Heart right ventricle (tissue), 16 donors: ENCODE results near the gene C6orf132. TPM values are rescaled to one million over a fixed set of nuclear protein-coding genes. Genes with fewer than 3 reads are reported as not detected.
A peak's percentile ranks its signal among the peaks of the same experiment; 100 is the strongest.

Source experiments
- ATAC-seq, 8 donors: fragments of 200-7000 bp; cut with Tn5 transposase; one replicate each; pipeline ENCODE4 v1.9.1; 2020; ENCODE audit warnings: mild to moderate bottlenecking in 8 of 8, moderate library complexity in 8 of 8, moderate number of reproducible peaks in 1 of 8
- DNase-seq, 2 donors: peaks; one replicate each; pipeline ENCODE4 v3.0.0-alpha.2; 2020
- H3K27ac ChIP-seq, 10 donors: fragments of 200-600 bp; sonication (generic) in 2 of 10; one replicate each; pipeline versions ENCODE4 v1.5.0 to v1.8.0; 2020 to 2022; ENCODE audit warnings: mild to moderate bottlenecking in 3 of 10
- H3K27me3 ChIP-seq, 7 donors: fragments of 200-600 bp; one replicate each; pipeline ENCODE4 v1.8.0; 2021 to 2022; ENCODE audit warnings: mild to moderate bottlenecking in 2 of 7
- H3K36me3 ChIP-seq, 9 donors: fragments of 200-600 bp; sonication (generic) in 1 of 9; one replicate each; pipeline versions ENCODE4 v1.5.0 to v1.8.0; 2020 to 2022; ENCODE audit warnings: mild to moderate bottlenecking in 2 of 9
- H3K4me1 ChIP-seq, 9 donors: fragments of 200-600 bp; sonication (generic) in 1 of 9; one replicate each; pipeline versions ENCODE4 v1.5.0 to v1.8.0; 2020 to 2022; ENCODE audit warnings: mild to moderate bottlenecking in 4 of 9
- H3K4me3 ChIP-seq, 10 donors: fragments of 200-600 bp; sonication (generic) in 2 of 10; one replicate each; pipeline versions ENCODE4 v1.5.0 to v1.8.0; 2020 to 2022; ENCODE audit warnings: mild to moderate bottlenecking in 7 of 10, moderate library complexity in 2 of 10
- H3K9me3 ChIP-seq, 11 donors: fragments of 200-600 bp in 10 of 11; sonication (generic) in 2 of 11; one replicate each; pipeline versions ENCODE4 v1.5.0 to v1.8.0; 2013 to 2022; ENCODE audit warnings: mild to moderate bottlenecking in 2 of 11, control low read depth in 1 of 11, moderate library complexity in 1 of 11
- WGBS, 2 donors: extraction: QIAGEN DNeasy Blood & Tissue Kit; methylation state at CpG; one replicate each; pipeline ENCODE4 v1.1.7; 2013; ENCODE audit warnings: inconsistent platforms in 1 of 2; 5-methylcytosine and 5-hydroxymethylcytosine counted together
- intact Hi-C, 10 donors: fragments of 100-400 bp; cut with DNase I; formaldehyde crosslinking; loops; one replicate each; pipeline versions ENCODE4 v1.11.1 to v1.14.2; 2022
- polyA plus RNA-seq, 2 donors: library from polyadenylated mRNA; stranded (reverse); fragments of 200-250 nt; gene quantifications; one replicate each; pipeline ENCODE4 v1.2.3, GENCODE V29; 2013
- total RNA-seq, 10 donors: library from RNA; stranded (reverse); fragmentation: NEBNext Ultra II Directional in 3 of 10; extraction: Animal tissue kit (Norgen Biotek cat#: 25700) in 3 of 10; gene quantifications; one replicate each; pipeline versions ENCODE4 v1.2.1 to v1.2.4, GENCODE V29; 2021 to 2023
- TF ChIP-seq, protein P1 (sequence below), 9 donors: fragments of 200-600 bp; sonication (generic) in 2 of 9; IDR thresholded peaks; one replicate each; pipeline versions ENCODE4 v1.5.0 to v1.8.0; 2021 to 2022; ENCODE audit warnings: antibody characterized with exemption in 9 of 9, mild to moderate bottlenecking in 5 of 9, moderate library complexity in 1 of 9
- donor health status: Arrhythmogenic right ventricular cardiomyopathy.
- donor health status: ischemic (EF 13 %, LVEDD 7.1; RV severe dilation, severe dysfunction).
- donor health status: healthy with polysubstance abuse.
- donor health status: DM: no; HTN: yes; CAD: no.
- donor health status: DM: no; HTN: no; CAD: no.
- donor health status: ischemic (EF 25% LVEDD 6.9; RV normal size, moderate dysfunction).
- donor health status: ischemic (EF 25% LVEDD 5.7; RV mildly dilated, moderate dysfunction).
- donor health status: healthy.
- donor health status: DM: yes; HTN: yes; CAD: no.
- donor health status: Ischemic cardiomyopathy.
- donor health status: ischemic (EF 35%, LVEDD 5.7; RV mildly dilated, moderate dysfunction).
- donor health status: nonischemic (EF 11% LVEDD 7.7; RV severe dilation, severe dysfunction).
- donor health status: DM: yes; HTN: yes; CAD: no.
- donor health status: PGD.
- donor health status: ischemic (EF 29% LVEDD 5.4; RV normal size, mild dysfunction).
- donor health status: nonischemic (EF 23%, LVEDD 6.1; RV moderate dilation, normal function).

C6orf132 gene
- total and polyA plus RNA-seq, 12 donors = 0.23 to 2.9 (median 1.9) TPM

DNA sequence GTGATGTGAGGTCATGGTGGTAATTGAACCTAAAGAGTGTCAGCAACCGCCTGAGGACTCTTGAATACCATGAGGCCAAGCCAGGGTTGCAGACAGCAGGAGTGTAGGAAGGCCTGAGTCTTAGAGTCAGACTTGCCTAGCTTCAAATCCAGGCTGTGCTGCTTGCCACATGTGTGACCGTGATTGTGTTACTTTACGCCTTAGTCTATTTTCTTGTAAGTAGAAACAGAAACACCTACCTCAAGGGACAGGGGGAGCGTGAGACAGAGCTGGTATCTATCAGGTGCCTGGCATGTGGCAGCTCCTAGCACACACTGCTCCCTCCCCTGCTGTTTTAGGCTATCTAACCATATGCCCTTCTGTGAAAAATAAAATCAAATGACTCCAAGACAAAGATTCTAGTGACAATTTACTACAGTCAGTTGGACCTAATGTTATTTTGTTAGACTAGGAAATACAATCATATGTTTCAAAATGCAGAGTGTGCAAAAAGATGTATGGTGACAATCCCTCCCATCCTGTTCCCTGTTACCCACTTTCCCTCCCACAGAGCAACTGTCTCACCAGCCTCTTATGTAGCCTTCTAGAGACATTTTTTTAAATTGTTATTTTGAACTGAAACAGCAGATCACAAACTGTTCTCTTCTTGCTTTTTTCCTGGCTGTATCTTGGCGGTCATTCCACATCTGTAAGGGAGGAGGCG lies 70.4 kb downstream of the C6orf132 start:
- no peaks in the 10 kb centered on the region for H3K27me3 ChIP-seq
- TF ChIP-seq, protein P1, sequence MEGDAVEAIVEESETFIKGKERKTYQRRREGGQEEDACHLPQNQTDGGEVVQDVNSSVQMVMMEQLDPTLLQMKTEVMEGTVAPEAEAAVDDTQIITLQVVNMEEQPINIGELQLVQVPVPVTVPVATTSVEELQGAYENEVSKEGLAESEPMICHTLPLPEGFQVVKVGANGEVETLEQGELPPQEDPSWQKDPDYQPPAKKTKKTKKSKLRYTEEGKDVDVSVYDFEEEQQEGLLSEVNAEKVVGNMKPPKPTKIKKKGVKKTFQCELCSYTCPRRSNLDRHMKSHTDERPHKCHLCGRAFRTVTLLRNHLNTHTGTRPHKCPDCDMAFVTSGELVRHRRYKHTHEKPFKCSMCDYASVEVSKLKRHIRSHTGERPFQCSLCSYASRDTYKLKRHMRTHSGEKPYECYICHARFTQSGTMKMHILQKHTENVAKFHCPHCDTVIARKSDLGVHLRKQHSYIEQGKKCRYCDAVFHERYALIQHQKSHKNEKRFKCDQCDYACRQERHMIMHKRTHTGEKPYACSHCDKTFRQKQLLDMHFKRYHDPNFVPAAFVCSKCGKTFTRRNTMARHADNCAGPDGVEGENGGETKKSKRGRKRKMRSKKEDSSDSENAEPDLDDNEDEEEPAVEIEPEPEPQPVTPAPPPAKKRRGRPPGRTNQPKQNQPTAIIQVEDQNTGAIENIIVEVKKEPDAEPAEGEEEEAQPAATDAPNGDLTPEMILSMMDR (IDR thresholded peaks at IDR 0.05) = no peak
- intact Hi-C loops = loop anchor here in 4 of 10 donors (2.0 to 10.0 kb wide), 2 partner anchors 97 to 473 kb away; no protein-coding TSS in a partner anchor
- H3K9me3 ChIP-seq = no peaks in the 10 kb centered on the region
- DNase-seq (no peak), ATAC-seq (no peak)
- 49 to 54% methylated on average over 6 of the region's 6 CpGs for WGBS, 2 donors
- H3K4me1 ChIP-seq = peaks cover 4 to 45% (median 14%) of the 10 kb centered on the region in 9 donors
- peak overlapping the region in 5 of 10 donors; percentile 20 to 51 (median 35) for H3K27ac ChIP-seq
- H3K4me3 ChIP-seq = no peak overlapping the region
- peaks cover 0 to 99% (median 34%) of the 10 kb centered on the region in 9 donors for H3K36me3 ChIP-seq

DNA sequence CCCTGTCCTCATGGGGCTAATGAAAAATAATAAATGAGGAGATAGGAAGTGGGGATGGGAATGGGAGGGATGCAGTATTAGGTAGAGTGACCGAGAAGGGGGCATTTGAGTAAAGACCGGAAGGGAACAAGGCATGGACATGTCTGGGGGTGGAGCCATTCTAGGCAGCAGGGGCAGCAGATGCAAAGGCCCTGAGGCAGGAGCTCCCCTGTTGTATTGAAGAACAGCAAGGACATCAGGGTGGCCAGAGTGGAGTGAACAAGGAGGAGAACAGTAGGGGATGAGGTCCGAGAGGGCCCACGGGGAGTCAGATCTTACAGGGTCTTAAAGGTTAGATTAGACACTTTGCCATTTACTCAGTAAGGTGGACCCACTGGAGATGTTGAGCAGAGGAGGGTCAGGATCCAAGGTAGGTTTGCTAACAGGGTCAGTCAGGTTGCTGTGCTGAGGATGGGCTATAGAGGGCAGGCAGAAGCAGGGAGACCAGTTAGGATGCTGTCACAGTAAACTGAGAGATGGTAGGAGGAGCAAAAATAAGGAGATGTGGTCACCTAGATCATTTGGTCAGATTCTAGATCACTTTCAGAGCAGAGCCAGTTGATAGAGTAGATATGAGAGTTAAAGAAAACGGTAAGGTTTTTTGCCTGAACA lies 73.4 kb downstream of the C6orf132 start:
- Histone ChIP-seq H3K9me3 (no peaks in the 10 kb centered on the region), H3K27ac (peak overlapping the region; percentile 49 to 85 (median 74)), H3K4me1 (peaks cover 0 to 34% (median 9%) of the 10 kb centered on the region in 9 donors), H3K36me3 (peaks cover 0 to 100% (median 48%) of the 10 kb centered on the region in 9 donors), H3K4me3 (no peak overlapping the region), H3K27me3 (no peaks in the 10 kb centered on the region)
- intact Hi-C loops = no loop called here
- peak in 1 of 8 donors; percentile 18 for ATAC-seq
- TF ChIP-seq, protein P1 (IDR thresholded peaks at IDR 0.05) = peak in 2 of 9 donors; percentile 8 to 16
- 95% methylated on average over 5 of the region's 5 CpGs for WGBS, 2 donors
- no peak for DNase-seq

DNA sequence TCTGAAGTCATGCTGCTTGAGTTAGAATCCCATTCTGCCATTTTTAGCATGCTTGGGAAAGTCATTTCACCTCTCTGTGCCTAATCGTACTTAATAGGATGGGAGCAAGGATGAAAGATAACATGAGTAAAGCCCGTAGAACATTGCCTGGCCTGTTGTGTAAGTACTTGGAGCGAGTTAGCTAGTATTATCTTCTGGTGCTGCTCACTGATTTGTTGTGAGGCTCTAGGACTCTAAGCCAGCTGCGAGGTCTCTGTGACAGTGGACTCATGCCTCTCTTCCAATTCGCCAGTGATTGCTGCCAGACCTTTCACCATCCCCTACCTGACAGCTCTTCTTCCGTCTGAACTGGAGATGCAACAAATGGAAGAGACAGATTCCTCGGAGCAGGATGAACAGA lies 74.2 kb downstream of the C6orf132 start:
- no peaks in the 10 kb centered on the region for H3K27me3 ChIP-seq
- peak in 1 of 2 donors; percentile 58 for DNase-seq
- TF ChIP-seq, protein P1 (IDR thresholded peaks at IDR 0.05) = no peak
- intact Hi-C loops = no loop called here
- peak overlapping the region; percentile 49 to 85 (median 76) for H3K27ac ChIP-seq
- peaks cover 0 to 100% (median 49%) of the 10 kb centered on the region in 9 donors for H3K36me3 ChIP-seq
- 54 to 64% methylated on average over 7 of the region's 7 CpGs for whole genome bisulfite sequencing, 2 donors
- peaks cover 0 to 34% (median 9%) of the 10 kb centered on the region in 9 donors for H3K4me1 ChIP-seq
- no peak overlapping the region for H3K4me3 ChIP-seq
- no peaks in the 10 kb centered on the region for H3K9me3 ChIP-seq
- ATAC-seq = peak; percentile 80 to 95 (median 92)

DNA sequence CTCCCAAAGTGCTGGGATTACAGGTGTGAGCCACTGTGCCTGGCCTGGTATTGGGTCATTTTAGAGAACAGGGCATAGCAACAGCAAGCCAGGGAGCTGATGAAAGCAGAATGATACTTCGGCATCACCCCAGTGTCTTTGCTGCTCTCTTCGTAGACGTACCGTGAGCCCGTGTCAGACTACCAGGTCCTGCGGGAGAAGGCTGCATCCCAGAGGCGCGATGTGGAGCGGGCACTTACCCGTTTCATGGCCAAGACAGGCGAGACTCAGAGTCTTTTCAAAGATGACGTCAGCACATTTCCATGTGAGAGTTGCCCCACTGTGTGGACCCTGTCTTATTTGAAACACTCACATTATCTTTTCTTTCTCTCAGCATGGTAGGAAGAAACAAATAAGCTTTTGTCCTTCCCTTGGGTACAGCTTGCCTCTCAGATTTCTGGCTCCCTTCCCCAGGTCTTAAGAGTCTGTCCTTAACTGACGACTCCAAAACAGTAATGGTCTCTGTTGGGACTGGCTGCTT lies 76.2 kb downstream of the C6orf132 start:
- WGBS, 2 donors = 93 to 95% methylated on average over 13 of the region's 13 CpGs
- ATAC-seq (no peak), DNase-seq (no peak)
- Histone ChIP-seq H3K36me3 (peaks cover 0 to 100% (median 46%) of the 10 kb centered on the region in 9 donors), H3K27me3 (no peaks in the 10 kb centered on the region), H3K27ac (peak overlapping the region in 7 of 10 donors; percentile 46 to 85 (median 75)), H3K4me1 (peaks cover 0 to 26% (median 5%) of the 10 kb centered on the region in 9 donors), H3K9me3 (no peaks in the 10 kb centered on the region), H3K4me3 (no peak overlapping the region)
- TF ChIP-seq, protein P1 (IDR thresholded peaks at IDR 0.05) = no peak
- intact Hi-C loops = no loop called here
